ENCODE measurements around the gene KRTAP9-7. TPM values are rescaled to one million over a fixed set of nuclear protein-coding genes. Genes with fewer than 3 reads are reported as not detected.

KRTAP9-7 gene
- total and polyA plus RNA-seq, 2 donors (not counting 1 experiment from before 2014, with no cell fraction given): not detected

GRCh38 chr17:41263212-41263611 is 12.3 kb upstream of the KRTAP9-7 start:
- intact Hi-C loops (cut with micrococcal nuclease): no loop called here
- Histone ChIP-seq H2AFZ (ENCODE audit: insufficient read depth, low read depth, low read length, poor library complexity, severe bottlenecking) (no peak overlapping the region), H4K20me1 (ENCODE audit: control insufficient read depth, insufficient read depth, low read length, poor library complexity, severe bottlenecking) (no peaks in the 10 kb centered on the region), H3K4me2 (replicated peaks; ENCODE audit: low read depth, low read length, poor library complexity, severe bottlenecking) (no peak overlapping the region), H3K4me3 (ENCODE audit: control extremely low read depth in 1 of 5, extremely low read depth in 1 of 5, insufficient read depth in 1 of 5, low read depth in 2 of 5, low read length in 4 of 5) (no peak overlapping the region), H3K36me3 (replicated peaks in 1 of 2; ENCODE audit: control extremely low read depth in 1 of 2, control insufficient read depth in 1 of 2, extremely low read depth in 1 of 2, insufficient read depth in 2 of 2, low read length in 1 of 2) (no peaks in the 10 kb centered on the region), H3K27me3 (replicated peaks in 1 of 4; ENCODE audit: control extremely low read depth in 1 of 4, control insufficient read depth in 3 of 4, insufficient read depth in 4 of 4, low read length in 3 of 4) (peaks cover 0 to 7% (median 3%) of the 10 kb centered on the region in 4 experiments), H3K9me3 (ENCODE audit: control extremely low read depth in 1 of 3, control insufficient read depth in 2 of 3, insufficient read depth in 1 of 3, low read length in 2 of 3) (no peaks in the 10 kb centered on the region), H3K9ac (ENCODE audit: low read length) (no peak overlapping the region), H3K4me1 (ENCODE audit: control insufficient read depth in 2 of 2, insufficient read depth in 2 of 2, low read length in 2 of 2) (no peaks in the 10 kb centered on the region), H3K79me2 (ENCODE audit: control insufficient read depth, insufficient read depth, low read length) (no peaks in the 10 kb centered on the region), H3K27ac (ENCODE audit: low read length in 2 of 2) (no peak overlapping the region)
- Mint-ChIP-seq H3K4me3 (no peak overlapping the region), H3K4me1 (no peaks in the 10 kb centered on the region), H3K27ac (no peak overlapping the region), H3K27me3 (peaks cover 70% of the 10 kb centered on the region), H3K9me3 (ENCODE audit: insufficient read depth) (no peaks in the 10 kb centered on the region)
- 86% methylated on average over 1 of the region's 2 CpGs for WGBS (ENCODE audit: insufficient coverage)
- ChIA-PET POLR2A (no interaction called here), CTCF (no interaction called here)
- no peak for ATAC-seq (ENCODE audit: low read depth)
- no peak for DNase-seq
- TF ChIP-seq CTCF (IDR thresholded peaks at IDR 0.05): no peak
- no peak for TF ChIP-seq EZH2 (IDR thresholded peaks at IDR 0.05; ENCODE audit: borderline replicate concordance, insufficient read depth, low read depth, low read length, poor library complexity, severe bottlenecking)

- CTCF ChIA-PET: no interaction called here
- H3K9ac ChIP-seq (ENCODE audit: low read length): no peak overlapping the region
- H3K27me3 ChIP-seq (replicated peaks in 1 of 4; ENCODE audit: control extremely low read depth in 1 of 4, control insufficient read depth in 3 of 4, insufficient read depth in 4 of 4, low read length in 3 of 4): no peaks in the 10 kb centered on the region
- H3K79me2 ChIP-seq (ENCODE audit: control insufficient read depth, insufficient read depth, low read length): no peaks in the 10 kb centered on the region
- TF ChIP-seq CTCF (IDR thresholded peaks at IDR 0.05) (no peak), EZH2 (IDR thresholded peaks at IDR 0.05; ENCODE audit: borderline replicate concordance, insufficient read depth, low read depth, low read length, poor library complexity, severe bottlenecking) (no peak)
- Mint-ChIP-seq H3K4me3 (no peak overlapping the region), H3K27me3 (peaks cover 58% of the 10 kb centered on the region), H3K27ac (no peak overlapping the region), H3K9me3 (ENCODE audit: insufficient read depth) (no peaks in the 10 kb centered on the region), H3K4me1 (no peaks in the 10 kb centered on the region)
- WGBS (ENCODE audit: insufficient coverage): 100% methylated on average over 2 of the region's 3 CpGs
- no peak overlapping the region for H3K27ac ChIP-seq (ENCODE audit: low read length in 2 of 2)
- no peak overlapping the region for H3K4me3 ChIP-seq (ENCODE audit: control extremely low read depth in 1 of 5, extremely low read depth in 1 of 5, insufficient read depth in 1 of 5, low read depth in 2 of 5, low read length in 4 of 5)
- no peaks in the 10 kb centered on the region for H4K20me1 ChIP-seq (ENCODE audit: control insufficient read depth, insufficient read depth, low read length, poor library complexity, severe bottlenecking)
- H3K4me2 ChIP-seq (replicated peaks; ENCODE audit: low read depth, low read length, poor library complexity, severe bottlenecking): no peak overlapping the region
- H2AFZ ChIP-seq (ENCODE audit: insufficient read depth, low read depth, low read length, poor library complexity, severe bottlenecking): no peak overlapping the region
- H3K36me3 ChIP-seq (replicated peaks in 1 of 2; ENCODE audit: control extremely low read depth in 1 of 2, control insufficient read depth in 1 of 2, extremely low read depth in 1 of 2, insufficient read depth in 2 of 2, low read length in 1 of 2): no peaks in the 10 kb centered on the region
- POLR2A ChIA-PET: no interaction called here
- DNase-seq: peak; percentile 0
- intact Hi-C loops (cut with micrococcal nuclease): loop anchor here (1.0 kb wide), 1 partner anchor 12 kb away; no protein-coding TSS in a partner anchor
- no peaks in the 10 kb centered on the region for H3K9me3 ChIP-seq (ENCODE audit: control extremely low read depth in 1 of 3, control insufficient read depth in 2 of 3, insufficient read depth in 1 of 3, low read length in 2 of 3)
- no peaks in the 10 kb centered on the region for H3K4me1 ChIP-seq (ENCODE audit: control insufficient read depth in 2 of 2, insufficient read depth in 2 of 2, low read length in 2 of 2)
- no peak for ATAC-seq (ENCODE audit: low read depth)
These were observed 10.9 kb upstream of the KRTAP9-7 start for GRCh38 chr17:41264599-41264998.
